Keratinocyte (primary cell): ENCODE measurements around the gene FUOM. TPM values are rescaled to one million over a fixed set of nuclear protein-coding genes. Genes with fewer than 3 reads are reported as not detected.

Experiments used
- DNase-seq: peaks from one replicate; pipeline ENCODE4 v3.0.0-alpha.2; 2011; ENCODE audit warnings: low read depth, missing footprints, low spot score
- FAIRE-seq: peaks from 2 replicates; lab custom pipeline; 2011; peaks lifted over from hg19 to GRCh38; lab: Jason Lieb, UNC
- H2AFZ ChIP-seq: 2 replicates; pipeline ENCODE4 v1.6.0; 2012; ENCODE audit warnings: low read length, control low read depth, inconsistent platforms; ENCODE audit not compliant: control insufficient read depth
- H3K27ac ChIP-seq: 2 replicates; pipeline ENCODE4 v1.5.1; 2011; ENCODE audit warnings: low read length; ENCODE audit not compliant: control insufficient read depth, insufficient read depth
- H3K27me3 ChIP-seq: 3 replicates; pipeline ENCODE4 v1.6.0; 2011; ENCODE audit warnings: low read length; ENCODE audit not compliant: control insufficient read depth, insufficient read depth; ENCODE audit errors: extremely low read depth
- H3K36me3 ChIP-seq, 2 experiments: 2 replicates in 1 of 2; 3 replicates in 1 of 2; pipeline ENCODE4 v1.5.1; 2011; ENCODE audit warnings: low read length in 2 of 2, mild to moderate bottlenecking in 1 of 2; ENCODE audit not compliant: control insufficient read depth in 2 of 2, insufficient read depth in 2 of 2; ENCODE audit errors: extremely low read depth in 1 of 2
- H3K4me1 ChIP-seq: 3 replicates; pipeline ENCODE4 v1.5.1; 2011; ENCODE audit warnings: low read length; ENCODE audit not compliant: control insufficient read depth, insufficient read depth; ENCODE audit errors: extremely low read depth
- H3K4me2 ChIP-seq: 3 replicates; pipeline ENCODE4 v1.6.0; 2011; ENCODE audit warnings: low read depth, low read length; ENCODE audit not compliant: control insufficient read depth, insufficient read depth; ENCODE audit errors: extremely low read depth
- H3K4me3 ChIP-seq, 3 experiments: fragments of 200-600 bp in 1 of 3; sonication (generic) in 1 of 3; 2 replicates in 2 of 3; 3 replicates in 1 of 3; pipeline ENCODE4 v1.5.1; 2011 to 2016; ENCODE audit warnings: low read length in 3 of 3, mild to moderate bottlenecking in 3 of 3, control low read depth in 2 of 3, inconsistent platforms in 1 of 3, low read depth in 1 of 3, mixed read lengths in 1 of 3, mixed run types in 1 of 3, moderate library complexity in 1 of 3; ENCODE audit not compliant: control insufficient read depth in 2 of 3, insufficient read depth in 2 of 3; ENCODE audit errors: extremely low read depth in 1 of 3
- H3K79me2 ChIP-seq: 2 replicates; pipeline ENCODE4 v1.6.0; 2012; ENCODE audit warnings: low read length; ENCODE audit not compliant: control insufficient read depth, insufficient read depth
- H3K9ac ChIP-seq: 3 replicates; pipeline ENCODE4 v1.6.0; 2011; ENCODE audit warnings: low read length; ENCODE audit not compliant: control insufficient read depth, insufficient read depth; ENCODE audit errors: extremely low read depth
- H3K9me1 ChIP-seq: 3 replicates; pipeline ENCODE4 v1.6.0; 2011; ENCODE audit warnings: low read length; ENCODE audit not compliant: control insufficient read depth, insufficient read depth; ENCODE audit errors: extremely low read depth
- H3K9me3 ChIP-seq: 2 replicates; pipeline ENCODE4 v1.5.1; 2012; ENCODE audit warnings: low read depth, low read length; ENCODE audit not compliant: control insufficient read depth
- H4K20me1 ChIP-seq: 3 replicates; pipeline ENCODE4 v1.6.0; 2011; ENCODE audit warnings: low read length; ENCODE audit not compliant: control insufficient read depth, insufficient read depth; ENCODE audit errors: extremely low read depth
- CTCF ChIP-seq, 3 experiments: IDR thresholded peaks in 1 of 3; conservative IDR thresholded peaks in 1 of 3; optimal IDR thresholded peaks in 1 of 3; 2 replicates in 2 of 3; 3 replicates in 1 of 3; pipeline versions ENCODE3 to v1.5.1; 2011; ENCODE audit warnings: low read length in 3 of 3, mild to moderate bottlenecking in 3 of 3, moderate library complexity in 2 of 3, control low read depth in 1 of 3, inconsistent platforms in 1 of 3; ENCODE audit not compliant: insufficient read depth in 2 of 3; ENCODE audit errors: extremely low read depth in 1 of 3
- EZH2 ChIP-seq: IDR thresholded peaks from one replicate; pipeline ENCODE4 v1.6.1; 2012; ENCODE audit warnings: inconsistent platforms, mild to moderate bottlenecking, low read length, moderate library complexity
- dilution Hi-C: fragments of 300-500 bp; cut with MboI; formaldehyde crosslinking; loops from one replicate; pipeline ENCODE4 v1.7.0; 2020; ENCODE audit warnings: low sequenced_read_pairs; ENCODE audit not compliant: extremely low pct_ligation_motif_present
- polyA plus RNA-seq, 5 experiments: library from polyadenylated mRNA; depleted of rRNA in 3 of 5; stranded (reverse) in 3 of 5; stranded (forward) in 1 of 5; unstranded in 1 of 5; fragments of >200 nt; gene quantifications; 1 replicate in 1 of 5; 2 replicates in 3 of 5; 3 replicates in 1 of 5; pipeline versions ENCODE4 v1.2.1 to v1.2.3, GENCODE V29; 2011 to 2012; ENCODE audit warnings: missing spikeins in 2 of 5, low read depth in 1 of 5, low replicate concordance in 1 of 5

The FUOM gene
- polyA plus RNA-seq, 1 donor (not counting 4 experiments of a cell fraction or from before 2014, with no cell fraction given), result 11.3 TPM

GRCh38 chr10:133316266-133316665 lies 41.6 kb downstream of the FUOM start:
- H3K4me2 ChIP-seq, result no peak overlapping the region
- no peak for FAIRE-seq
- dilution Hi-C loops, result no loop called here

GRCh38 chr10:133315847-133316246 lies 42.0 kb downstream of the FUOM start:
- Histone ChIP-seq H3K4me3 (no peak overlapping the region), H3K79me2 (no peaks in the 10 kb centered on the region), H3K9me1 (no peaks in the 10 kb centered on the region), H3K9me3 (no peaks in the 10 kb centered on the region), H3K27me3 (peaks cover 3% of the 10 kb centered on the region), H3K4me2 (no peak overlapping the region), H3K27ac (no peak overlapping the region), H2AFZ (no peak overlapping the region), H3K9ac (no peak overlapping the region), H3K36me3 (peaks cover 6 to 7% of the 10 kb centered on the region in 2 experiments), H4K20me1 (no peaks in the 10 kb centered on the region), H3K4me1 (no peaks in the 10 kb centered on the region)
- TF ChIP-seq EZH2 (no peak), CTCF (optimal IDR thresholded peaks at IDR 0.05 in 1 of 3, IDR thresholded peaks at IDR 0.05 in 1 of 3, conservative IDR thresholded peaks at IDR 0.05 in 1 of 3; ENCODE audit: extremely low read depth in 1 of 3, insufficient read depth in 2 of 3, low read length in 3 of 3) (no peak)
- dilution Hi-C loops, result no loop called here
- FAIRE-seq (no peak), DNase-seq (no peak)

More at GRCh38 chr10:133316266-133316665, 41.6 kb downstream of the FUOM start:
- H3K9me1 ChIP-seq, result no peaks in the 10 kb centered on the region
- no peaks in the 10 kb centered on the region for H3K9me3 ChIP-seq
- H3K36me3 ChIP-seq, result peaks cover 6 to 7% of the 10 kb centered on the region in 2 experiments
- H2AFZ ChIP-seq, result no peak overlapping the region
- TF ChIP-seq EZH2, result no peak
- no peak for TF ChIP-seq CTCF (optimal IDR thresholded peaks at IDR 0.05 in 1 of 3, IDR thresholded peaks at IDR 0.05 in 1 of 3, conservative IDR thresholded peaks at IDR 0.05 in 1 of 3; ENCODE audit: extremely low read depth in 1 of 3, insufficient read depth in 2 of 3, low read length in 3 of 3)
- no peaks in the 10 kb centered on the region for H3K4me1 ChIP-seq
- no peak overlapping the region for H3K9ac ChIP-seq
- no peak for DNase-seq
- no peak overlapping the region for H3K27ac ChIP-seq
- no peaks in the 10 kb centered on the region for H3K79me2 ChIP-seq
- no peaks in the 10 kb centered on the region for H4K20me1 ChIP-seq
- no peak overlapping the region for H3K4me3 ChIP-seq
- H3K27me3 ChIP-seq, result peaks cover 3% of the 10 kb centered on the region
